Measurements from ENCODE around the gene FARP1.

FARP1 gene

GRCh38 chr13:98377635-98378378, 234.9 kb downstream of the FARP1 start:
- no peak for TF ChIP-seq CTCF (IDR thresholded peaks at IDR 0.05; ENCODE audit: borderline replicate concordance, insufficient read depth, low read depth, low read length)

GRCh38 chr13:98384739-98385138, 241.8 kb downstream of the FARP1 start:
- TF ChIP-seq CTCF (IDR thresholded peaks at IDR 0.05; ENCODE audit: borderline replicate concordance, insufficient read depth, low read depth, low read length), result no peak
- H3K4me3 ChIP-seq (ENCODE audit: low read depth, low read length), result no peak overlapping the region

More at GRCh38 chr13:98377635-98378378, 234.9 kb downstream of the FARP1 start:
- H3K4me3 ChIP-seq (ENCODE audit: low read depth, low read length), result no peak overlapping the region

GRCh38 chr13:98385606-98386005, 242.7 kb downstream of the FARP1 start:
- H3K4me3 ChIP-seq (ENCODE audit: low read depth, low read length), result no peak overlapping the region
- TF ChIP-seq CTCF (IDR thresholded peaks at IDR 0.05; ENCODE audit: borderline replicate concordance, insufficient read depth, low read depth, low read length), result no peak

GRCh38 chr13:98386637-98387036, 243.7 kb downstream of the FARP1 start:
- no peak for TF ChIP-seq CTCF (IDR thresholded peaks at IDR 0.05; ENCODE audit: borderline replicate concordance, insufficient read depth, low read depth, low read length)
- H3K4me3 ChIP-seq (ENCODE audit: low read depth, low read length), result no peak overlapping the region

GRCh38 chr13:98389319-98389718, 246.4 kb downstream of the FARP1 start:
- no peak for TF ChIP-seq CTCF (IDR thresholded peaks at IDR 0.05; ENCODE audit: borderline replicate concordance, insufficient read depth, low read depth, low read length)
- H3K4me3 ChIP-seq (ENCODE audit: low read depth, low read length), result no peak overlapping the region

GRCh38 chr13:98390086-98390715, 247.3 kb downstream of the FARP1 start:
- TF ChIP-seq CTCF (IDR thresholded peaks at IDR 0.05; ENCODE audit: borderline replicate concordance, insufficient read depth, low read depth, low read length), result no peak
- H3K4me3 ChIP-seq (ENCODE audit: low read depth, low read length), result no peak overlapping the region

- H3K4me3 ChIP-seq (ENCODE audit: low read depth, low read length), result no peak overlapping the region
- TF ChIP-seq CTCF (IDR thresholded peaks at IDR 0.05; ENCODE audit: borderline replicate concordance, insufficient read depth, low read depth, low read length), result no peak
These were observed 251.0 kb downstream of the FARP1 start for GRCh38 chr13:98393873-98394272.

All from GM12875 (cell line).